Mesothelial cell of epicardium (in vitro differentiated cells): ENCODE data around the gene DEGS1. TPM values are rescaled to one million over a fixed set of nuclear protein-coding genes. Genes with fewer than 3 reads are reported as not detected.

Experiments used
- DNase-seq, 2 experiments: peaks; one replicate each; pipeline ENCODE4 v3.0.0; 2021; ENCODE audit warnings: low spot score in 2 of 2; ENCODE audit not compliant: unreplicated experiment in 2 of 2
- H3K27ac Mint-ChIP-seq: 2 replicates; pipeline ENCODE4 v1.8.0; 2021; ENCODE audit warnings: mixed read lengths
- H3K27me3 Mint-ChIP-seq: 2 replicates; pipeline ENCODE4 v1.8.0; 2021; ENCODE audit warnings: low read depth, mixed read lengths
- H3K36me3 Mint-ChIP-seq: 2 replicates; pipeline ENCODE4 v1.8.0; 2021; ENCODE audit warnings: mixed read lengths
- H3K4me1 Mint-ChIP-seq: 2 replicates; pipeline ENCODE4 v1.8.0; 2021; ENCODE audit warnings: mixed read lengths
- H3K4me3 Mint-ChIP-seq: 2 replicates; pipeline ENCODE4 v1.8.0; 2021; ENCODE audit warnings: mild to moderate bottlenecking, moderate library complexity, mixed read lengths
- H3K9me3 Mint-ChIP-seq: 2 replicates; pipeline ENCODE4 v1.8.0; 2021; ENCODE audit warnings: mixed read lengths
- CTCF ChIP-seq: fragments of 200-600 bp; sonication (generic); IDR thresholded peaks from one replicate; pipeline ENCODE4 v1.5.0; 2021; ENCODE audit warnings: antibody characterized with exemption; ENCODE audit not compliant: unreplicated experiment
- total RNA-seq: library from RNA; stranded (reverse); gene quantifications from 3 replicates; pipeline ENCODE4 v1.2.1, GENCODE V29; 2021

DEGS1 gene
- total RNA-seq, 1 donor from 2014 or later, result 55.4 TPM

GRCh38 chr1:224217655-224218623 is 34.9 kb downstream of the DEGS1 start:
- H3K4me1 Mint-ChIP-seq, result peaks cover 34% of the 10 kb centered on the region
- TF ChIP-seq CTCF, result no peak
- no peaks in the 10 kb centered on the region for H3K27me3 Mint-ChIP-seq
- no peak for DNase-seq
- peak overlapping the region; percentile 92 for H3K27ac Mint-ChIP-seq
- H3K36me3 Mint-ChIP-seq, result no peaks in the 10 kb centered on the region
- no peak overlapping the region for H3K4me3 Mint-ChIP-seq
- no peaks in the 10 kb centered on the region for H3K9me3 Mint-ChIP-seq

GRCh38 chr1:224219011-224219611 is 36.1 kb downstream of the DEGS1 start:
- H3K36me3 Mint-ChIP-seq, result no peaks in the 10 kb centered on the region
- no peak for DNase-seq
- no peaks in the 10 kb centered on the region for H3K9me3 Mint-ChIP-seq
- H3K4me1 Mint-ChIP-seq, result peaks cover 34% of the 10 kb centered on the region
- H3K27ac Mint-ChIP-seq, result peak overlapping the region; percentile 92
- no peak overlapping the region for H3K4me3 Mint-ChIP-seq
- no peaks in the 10 kb centered on the region for H3K27me3 Mint-ChIP-seq
- no peak for TF ChIP-seq CTCF

- H3K4me3 Mint-ChIP-seq, result no peak overlapping the region
- no peaks in the 10 kb centered on the region for H3K27me3 Mint-ChIP-seq
- no peaks in the 10 kb centered on the region for H3K9me3 Mint-ChIP-seq
- H3K4me1 Mint-ChIP-seq, result peaks cover 37% of the 10 kb centered on the region
- no peak for DNase-seq
- H3K36me3 Mint-ChIP-seq, result no peaks in the 10 kb centered on the region
- H3K27ac Mint-ChIP-seq, result peak overlapping the region; percentile 31
- TF ChIP-seq CTCF, result no peak
These were observed 36.6 kb downstream of the DEGS1 start for GRCh38 chr1:224219612-224220059.

GRCh38 chr1:224223819-224224714 is 41.0 kb downstream of the DEGS1 start:
- no peak for TF ChIP-seq CTCF
- peaks cover 10% of the 10 kb centered on the region for H3K36me3 Mint-ChIP-seq
- DNase-seq, result no peak
- H3K27me3 Mint-ChIP-seq, result no peaks in the 10 kb centered on the region
- no peak overlapping the region for H3K4me3 Mint-ChIP-seq
- peaks cover 23% of the 10 kb centered on the region for H3K4me1 Mint-ChIP-seq
- peak overlapping the region; percentile 29 for H3K27ac Mint-ChIP-seq
- H3K9me3 Mint-ChIP-seq, result no peaks in the 10 kb centered on the region

GRCh38 chr1:224226849-224227502 is 43.9 kb downstream of the DEGS1 start:
- H3K9me3 Mint-ChIP-seq, result no peaks in the 10 kb centered on the region
- no peak for TF ChIP-seq CTCF
- peaks cover 21% of the 10 kb centered on the region for H3K36me3 Mint-ChIP-seq
- H3K27ac Mint-ChIP-seq, result no peak overlapping the region
- H3K4me3 Mint-ChIP-seq, result no peak overlapping the region
- no peaks in the 10 kb centered on the region for H3K27me3 Mint-ChIP-seq
- peaks cover 14% of the 10 kb centered on the region for H3K4me1 Mint-ChIP-seq
- no peak for DNase-seq
